GM19099 (cell line): ENCODE data around the gene SRRM4.

Experiments used
- POLR2A ChIP-seq: IDR thresholded peaks from 3 replicates; pipeline ENCODE4 v1.6.1; 2011; ENCODE audit warnings: low read depth; ENCODE audit not compliant: insufficient read length; ENCODE audit errors: extremely low read depth

SRRM4 gene

GRCh38 chr12:119208626-119209061, 227.3 kb downstream of the SRRM4 start:
- no peak for TF ChIP-seq POLR2A

GRCh38 chr12:119211884-119212283, 230.5 kb downstream of the SRRM4 start:
- TF ChIP-seq POLR2A, result no peak
